Measurements from ENCODE around the gene MESD.

MESD gene

DNA sequence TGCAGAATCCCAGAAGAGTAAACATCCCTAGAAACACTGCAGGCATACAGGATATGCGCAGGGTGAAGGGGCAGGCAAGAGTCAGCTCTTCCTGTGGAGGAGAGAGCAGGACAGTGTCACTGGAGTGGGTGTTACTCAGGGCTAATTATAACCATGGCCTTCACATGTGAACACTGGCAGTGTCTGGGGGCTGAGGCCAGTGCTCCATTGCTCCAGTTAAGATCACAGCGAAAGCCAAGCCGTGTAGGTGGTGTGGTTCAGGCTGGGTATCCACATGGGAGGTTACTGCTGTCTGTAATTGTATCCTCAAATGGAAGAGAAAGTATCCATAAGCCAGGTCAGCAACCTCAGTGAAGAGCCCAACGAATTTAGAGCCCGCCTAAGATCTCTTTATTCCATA lies 84.6 kb downstream of the MESD start:
- DNase-seq (ENCODE audit: low spot score) = no peak

DNA sequence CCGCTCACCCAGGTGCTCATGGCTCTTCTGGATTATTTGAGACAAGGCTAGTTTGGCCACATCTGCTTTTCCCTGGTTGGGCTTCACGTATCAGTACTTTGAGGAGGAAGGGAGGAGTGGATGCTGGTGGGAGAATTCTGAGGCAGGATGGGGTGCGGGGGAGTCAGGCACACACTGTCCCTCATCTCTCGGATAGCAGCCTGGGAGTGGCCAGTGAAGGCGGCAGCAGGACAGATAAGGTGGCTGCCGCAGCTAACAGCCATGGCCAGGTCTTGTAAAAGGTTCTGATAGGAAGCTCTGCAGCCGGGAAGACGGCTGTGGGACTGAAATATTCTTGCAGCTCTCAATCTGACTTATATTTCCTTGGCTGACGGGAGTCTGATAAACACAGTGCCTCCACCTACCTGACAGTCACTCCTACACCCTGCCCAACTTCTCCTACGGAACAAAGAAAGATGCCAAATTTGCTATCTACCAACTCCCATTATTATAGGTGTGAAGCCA lies 87.3 kb downstream of the MESD start:
- DNase-seq (ENCODE audit: low spot score) = no peak

DNA sequence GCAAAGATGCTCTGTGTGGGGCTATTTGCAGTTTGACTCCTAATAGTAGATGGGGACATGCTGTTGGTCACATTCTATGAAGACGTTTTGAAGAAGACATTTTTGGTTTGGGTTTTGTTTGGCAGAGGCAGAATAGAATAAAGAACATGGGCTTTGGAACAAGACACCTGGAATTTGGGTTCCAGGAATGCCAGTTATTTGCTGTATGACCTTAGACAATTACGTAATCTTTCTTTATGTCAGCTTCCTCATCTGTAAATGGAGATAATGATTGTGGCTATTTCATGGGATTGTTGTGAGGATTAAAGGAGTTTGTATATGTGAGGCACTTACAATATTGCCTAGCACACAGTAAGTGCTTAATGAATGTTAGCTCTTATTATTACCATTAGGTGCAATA lies 91.6 kb downstream of the MESD start:
- no peak for DNase-seq (ENCODE audit: low spot score)

Measured in AG08395 (cell line).